PC-3 (cell line): ENCODE results near the gene ACTMAP. TPM values are rescaled to one million over a fixed set of nuclear protein-coding genes. Genes with fewer than 3 reads are reported as not detected.

Experiments used
- ATAC-seq: fragments of 200-7000 bp; cut with Tn5 transposase; 2 replicates; pipeline ENCODE4 v1.9.1; 2020; ENCODE audit warnings: mild to moderate bottlenecking, moderate library complexity
- BruUV-seq: library from RNA; stranded (reverse); fragments of 400-500 nt; replicated peaks from 2 replicates; lab custom pipeline; 2021; lab: Mats Ljungman, UMichigan
- CTCF ChIA-PET: fragments of 300-600 bp; sonication (Branson Sonifier 250); formaldehyde crosslinking; loops from one replicate; lab custom pipeline; 2022; ENCODE audit warnings: antibody characterized with exemption; lab: Charles Lee
- POLR2A ChIA-PET: fragments of 300-600 bp; sonication (Branson Sonifier 250); formaldehyde crosslinking; loops from one replicate; lab custom pipeline; 2022; ENCODE audit warnings: antibody characterized with exemption; ENCODE audit not compliant: unreplicated experiment; lab: Charles Lee
- DNase-seq: peaks from one replicate; pipeline ENCODE4 v3.0.0-alpha.2; 2015
- H2AFZ ChIP-seq: fragments of 300-600 bp; sonication (generic); 2 replicates; pipeline ENCODE4 v1.6.0; 2016; ENCODE audit warnings: antibody characterized with exemption, low read length
- H3F3A ChIP-seq: fragments of 300-600 bp; sonication (generic); one replicate; pipeline ENCODE4 v1.6.0; 2017; ENCODE audit warnings: antibody characterized with exemption, low read length, control low read depth, mild to moderate bottlenecking; ENCODE audit not compliant: unreplicated experiment
- H3K27ac ChIP-seq: fragments of 300-600 bp; sonication (generic); 2 replicates; pipeline ENCODE4 v1.5.1; 2016; ENCODE audit warnings: mild to moderate bottlenecking, low read length
- H3K27me3 ChIP-seq: fragments of 300-600 bp; sonication (generic); 2 replicates; pipeline ENCODE4 v1.6.1; 2016; ENCODE audit warnings: low read length, mixed read lengths
- H3K36me3 ChIP-seq: fragments of 300-600 bp; sonication (generic); 2 replicates; pipeline ENCODE4 v1.6.1; 2016; ENCODE audit warnings: low read depth, mixed run types, low read length, mixed read lengths
- H3K4me1 ChIP-seq: fragments of 300-600 bp; sonication (generic); 2 replicates; pipeline ENCODE4 v1.5.1; 2016; ENCODE audit warnings: low read length; ENCODE audit not compliant: insufficient read depth
- H3K4me2 ChIP-seq: fragments of 300-600 bp; sonication (generic); 2 replicates; pipeline ENCODE4 v1.6.0; 2016; ENCODE audit warnings: low read length
- H3K4me3 ChIP-seq: fragments of 300-600 bp; sonication (generic); 2 replicates; pipeline ENCODE4 v1.5.1; 2016; ENCODE audit warnings: mild to moderate bottlenecking, low read length, mixed read lengths
- H3K79me2 ChIP-seq: fragments of 300-600 bp; sonication (generic); 2 replicates; pipeline ENCODE4 v1.6.1; 2017; ENCODE audit warnings: low read length, mixed read lengths
- H3K9ac ChIP-seq: fragments of 300-600 bp; sonication (generic); 2 replicates; pipeline ENCODE4 v1.6.0; 2016; ENCODE audit warnings: mild to moderate bottlenecking, low read length
- H3K9me2 ChIP-seq: fragments of 300-600 bp; sonication (generic); replicated peaks from 2 replicates; pipeline ENCODE4 v1.6.1; 2016; ENCODE audit warnings: mixed run types, low read length, mixed read lengths
- H3K9me3 ChIP-seq: fragments of 300-600 bp; sonication (generic); 2 replicates; pipeline ENCODE4 v1.6.1; 2016; ENCODE audit warnings: low read length, mixed read lengths
- H4K20me1 ChIP-seq: fragments of 300-600 bp; sonication (generic); 2 replicates; pipeline ENCODE4 v1.6.1; 2016; ENCODE audit warnings: low read length, mixed read lengths
- CTCF ChIP-seq: fragments of 300-600 bp; sonication (generic); conservative IDR thresholded peaks from 2 replicates; pipeline ENCODE4 v1.5.1; 2017; ENCODE audit warnings: antibody characterized with exemption, low read depth, mild to moderate bottlenecking, low read length
- EZH2 ChIP-seq: fragments of 300-600 bp; sonication (generic); IDR thresholded peaks from one replicate; pipeline ENCODE4 v1.6.1; 2017; ENCODE audit warnings: antibody characterized with exemption, mild to moderate bottlenecking, low read length; ENCODE audit not compliant: unreplicated experiment
- EZH2phosphoT487 ChIP-seq: fragments of 300-600 bp; sonication (generic); IDR thresholded peaks from 2 replicates; pipeline ENCODE4 v1.6.1; 2018; ENCODE audit warnings: mild to moderate bottlenecking, antibody characterized with exemption, low read length, borderline replicate concordance
- intact Hi-C: fragments of 100-400 bp; cut with micrococcal nuclease; formaldehyde crosslinking; loops from 2 replicates; pipeline ENCODE4 v1.9.0; 2023
- total RNA-seq: library from RNA; depleted of rRNA; stranded (reverse); fragments of >200 nt; gene quantifications from 2 replicates; pipeline ENCODE4 v1.2.3, GENCODE V29; 2014

ACTMAP gene
- total RNA-seq, 1 experiment from 2014 or later: 0.40 TPM

DNA sequence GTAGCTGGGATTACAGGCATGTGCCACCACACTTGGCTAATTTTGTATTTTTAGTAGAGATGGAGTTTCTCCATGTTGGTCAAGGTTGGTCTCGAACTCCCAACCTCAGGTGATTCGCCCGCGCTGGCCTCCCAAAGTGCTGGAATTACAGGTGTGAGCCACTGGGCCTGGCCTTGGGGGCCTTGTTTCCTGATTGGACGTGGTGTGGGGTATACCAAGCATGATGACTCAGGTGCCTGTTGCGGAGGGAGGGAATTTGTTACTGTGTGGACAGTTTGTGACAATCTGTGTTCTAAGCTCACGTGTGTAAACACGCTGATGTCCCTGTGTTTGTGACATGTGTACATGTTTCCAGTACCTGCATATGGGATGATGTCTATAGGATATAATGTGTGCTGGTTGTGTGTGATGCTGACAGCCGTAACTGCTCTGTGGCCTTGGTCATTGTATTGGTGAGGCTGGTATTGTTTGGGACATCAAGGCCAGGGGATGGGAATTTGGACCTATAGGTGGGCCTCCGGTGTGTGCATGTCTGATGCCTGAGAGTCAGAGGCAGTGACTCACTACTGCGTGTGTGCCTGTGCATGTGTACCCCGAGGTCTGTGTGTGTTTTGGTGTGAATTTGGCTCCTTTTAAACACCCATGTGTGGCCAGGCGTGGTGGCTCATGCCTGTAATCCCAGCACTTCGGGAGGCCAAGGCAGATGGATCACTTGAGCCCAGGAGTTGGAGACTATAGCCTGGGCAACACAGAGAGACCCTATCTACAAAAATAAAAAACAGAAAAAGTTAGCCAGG is 47.1 kb upstream of the ACTMAP start:
- peaks cover 24% of the 10 kb centered on the region for H3K4me1 ChIP-seq
- no peaks in the 10 kb centered on the region for H3K36me3 ChIP-seq
- H3F3A ChIP-seq: no peaks in the 10 kb centered on the region
- no peak for ATAC-seq
- intact Hi-C loops: loop anchor here (10.0 kb wide), 1 partner anchor 133 kb away; no protein-coding TSS in a partner anchor
- H3K4me3 ChIP-seq: no peak overlapping the region
- no peaks in the 10 kb centered on the region for H3K27me3 ChIP-seq
- no peak for DNase-seq
- no peak overlapping the region for H3K27ac ChIP-seq
- no TSS peak for BruUV-seq
- H2AFZ ChIP-seq: peak overlapping the region; percentile 97; the same call in 1 of the 2 replicates
- no peaks in the 10 kb centered on the region for H3K9me3 ChIP-seq
- ChIA-PET POLR2A (no interaction called here), CTCF (no interaction called here)
- no peak overlapping the region for H3K4me2 ChIP-seq
- H3K9ac ChIP-seq: no peak overlapping the region
- TF ChIP-seq EZH2: no peak
- no peak for TF ChIP-seq CTCF
- no peak for TF ChIP-seq EZH2phosphoT487
- no peaks in the 10 kb centered on the region for H3K9me2 ChIP-seq
- peaks cover 29% of the 10 kb centered on the region for H3K79me2 ChIP-seq
- peaks cover 8% of the 10 kb centered on the region; the same call in 1 of the 2 replicates for H4K20me1 ChIP-seq

GRCh38 chr19:40791996-40792395 is 41.7 kb upstream of the ACTMAP start:
- CTCF ChIA-PET: no interaction called here
- Histone ChIP-seq H3K36me3 (no peaks in the 10 kb centered on the region), H4K20me1 (no peaks in the 10 kb centered on the region), H3K4me1 (no peaks in the 10 kb centered on the region), H3K4me3 (no peak overlapping the region), H3K79me2 (no peaks in the 10 kb centered on the region), H3F3A (no peaks in the 10 kb centered on the region), H2AFZ (no peak overlapping the region), H3K9me2 (no peaks in the 10 kb centered on the region), H3K27ac (no peak overlapping the region), H3K4me2 (no peak overlapping the region), H3K9ac (no peak overlapping the region), H3K9me3 (no peaks in the 10 kb centered on the region), H3K27me3 (no peaks in the 10 kb centered on the region)
- POLR2A ChIA-PET: no interaction called here
- TF ChIP-seq CTCF (no peak), EZH2phosphoT487 (no peak), EZH2 (no peak)
- no TSS peak for BruUV-seq
- ATAC-seq: no peak
- intact Hi-C loops: loop anchor here (10.0 kb wide), 1 partner anchor 127 kb away; no protein-coding TSS in a partner anchor
- no peak for DNase-seq

GRCh38 chr19:40791349-40791748 is 41.1 kb upstream of the ACTMAP start:
- Histone ChIP-seq H3K4me3 (no peak overlapping the region), H3F3A (no peaks in the 10 kb centered on the region), H3K27me3 (no peaks in the 10 kb centered on the region), H3K79me2 (no peaks in the 10 kb centered on the region), H4K20me1 (no peaks in the 10 kb centered on the region), H3K9me2 (no peaks in the 10 kb centered on the region), H3K4me2 (no peak overlapping the region), H3K27ac (no peak overlapping the region), H3K9me3 (no peaks in the 10 kb centered on the region), H3K36me3 (no peaks in the 10 kb centered on the region), H3K9ac (no peak overlapping the region), H3K4me1 (no peaks in the 10 kb centered on the region), H2AFZ (no peak overlapping the region)
- ATAC-seq (no peak), DNase-seq (no peak)
- POLR2A ChIA-PET: no interaction called here
- no TSS peak for BruUV-seq
- intact Hi-C loops: loop anchor here (10.0 kb wide), 1 partner anchor 127 kb away; no protein-coding TSS in a partner anchor
- CTCF ChIA-PET: no interaction called here
- TF ChIP-seq EZH2 (no peak), EZH2phosphoT487 (no peak), CTCF (no peak)
